HepG2 (cell line): Measurements from ENCODE around the gene CBY1. TPM values are rescaled to one million over a fixed set of nuclear protein-coding genes. Genes with fewer than 3 reads are reported as not detected.

Source experiments
- ATAC-seq: fragments of 200-7000 bp; cut with Tn5 transposase; 3 replicates; pipeline ENCODE4 v1.9.1; 2020; ENCODE audit warnings: mild to moderate bottlenecking, moderate library complexity
- BruUV-seq: library from RNA; stranded (reverse); fragments of 400-500 nt; replicated peaks from 2 replicates; lab custom pipeline; 2021; lab: Mats Ljungman, UMichigan
- CTCF ChIA-PET: fragments of 300-600 bp; formaldehyde crosslinking; extraction: SDS; loops from one replicate; lab custom pipeline; 2021; ENCODE audit warnings: low total read pairs, inconsistent platforms, low intra/inter-chr PET ratio; lab: Yijun Ruan, JAX
- POLR2A ChIA-PET: fragments of 350-600 bp; sonication (Branson Sonifier 250); formaldehyde crosslinking; loops from one replicate; lab custom pipeline; 2020; ENCODE audit warnings: antibody characterized with exemption, inconsistent platforms; lab: Yijun Ruan, JAX
- DNase-seq: peaks from one replicate; pipeline ENCODE4 v3.0.0-alpha.2; 2015; ENCODE audit warnings: low spot score
- FAIRE-seq: peaks from 3 replicates; lab custom pipeline; 2011; peaks lifted over from hg19 to GRCh38; lab: Jason Lieb, UNC
- H2AFZ ChIP-seq: one replicate; pipeline ENCODE4 v1.6.1; 2011; ENCODE audit warnings: low read length, inconsistent platforms
- H3K27ac ChIP-seq: fragments of 300-600 bp; 3 replicates; pipeline ENCODE4 v1.8.0; 2011; ENCODE audit warnings: mixed run types, mild to moderate bottlenecking, mixed read lengths, low read length, inconsistent platforms; ENCODE audit not compliant: insufficient read depth; ENCODE audit errors: extremely low read length
- H3K27me3 ChIP-seq, 2 experiments: fragments of 200-600 bp in 1 of 2; 2 replicates in 1 of 2; 3 replicates in 1 of 2; pipeline versions ENCODE4 v1.6.0 to v1.8.0; 2011; ENCODE audit warnings: low read length in 2 of 2, mild to moderate bottlenecking in 2 of 2, moderate library complexity in 2 of 2, inconsistent platforms in 1 of 2; ENCODE audit not compliant: insufficient read depth in 2 of 2, control insufficient read depth in 1 of 2
- H3K36me3 ChIP-seq, 2 experiments: fragments of 200-600 bp in 1 of 2; replicated peaks in 1 of 2; 2 replicates in 1 of 2; 3 replicates in 1 of 2; pipeline versions ENCODE4 v1.5.1 to v1.8.0; 2011; ENCODE audit warnings: low read length in 2 of 2, inconsistent platforms in 1 of 2; ENCODE audit not compliant: insufficient read depth in 2 of 2, control insufficient read depth in 1 of 2
- H3K4me1 ChIP-seq: 2 replicates; pipeline ENCODE4 v1.5.1; 2012; ENCODE audit warnings: low read length, inconsistent platforms; ENCODE audit not compliant: insufficient read depth
- H3K4me2 ChIP-seq: 2 replicates; pipeline ENCODE4 v1.6.0; 2011; ENCODE audit warnings: low read depth, low read length, inconsistent platforms
- H3K4me3 ChIP-seq, 3 experiments: fragments of 200-600 bp in 1 of 3; sonication (generic), shearing (Covaris generic) in 1 of 3; replicated peaks in 1 of 3; 2 replicates each; pipeline ENCODE4 v1.5.1; 2011 to 2016; ENCODE audit warnings: low read length in 3 of 3, inconsistent platforms in 2 of 3, low read depth in 2 of 3, mild to moderate bottlenecking in 2 of 3, control low read depth in 1 of 3, mixed read lengths in 1 of 3; ENCODE audit not compliant: insufficient read depth in 1 of 3
- H3K79me2 ChIP-seq: one replicate; pipeline ENCODE4 v1.6.1; 2011; ENCODE audit warnings: low read length, inconsistent platforms; ENCODE audit not compliant: insufficient read depth
- H3K9ac ChIP-seq: 2 replicates; pipeline ENCODE4 v1.6.0; 2011; ENCODE audit warnings: mild to moderate bottlenecking, low read depth, low read length, inconsistent platforms; ENCODE audit not compliant: insufficient read depth
- H3K9me3 ChIP-seq: 2 replicates; pipeline ENCODE4 v1.5.1; 2012; ENCODE audit warnings: mild to moderate bottlenecking, low read length
- H4K20me1 ChIP-seq: 2 replicates; pipeline ENCODE4 v1.6.0; 2011; ENCODE audit warnings: inconsistent platforms, mild to moderate bottlenecking, low read length, moderate library complexity; ENCODE audit not compliant: insufficient read depth
- CEBPZ ChIP-seq: IDR thresholded peaks from 2 replicates; pipeline ENCODE4 v1.6.1; 2012; ENCODE audit warnings: low read length, improper control_type of control experiment
- ZBTB25 ChIP-seq: IDR thresholded peaks from 2 replicates; pipeline ENCODE4 v1.6.1; 2018; ENCODE audit warnings: missing genetic modification reagents
- ZNF775 ChIP-seq: sonication (generic); formaldehyde crosslinking; IDR thresholded peaks from 2 replicates; pipeline ENCODE4 v1.4.0; 2020; ENCODE audit warnings: missing genetic modification reagents, mild to moderate bottlenecking, moderate library complexity, borderline replicate concordance
- WGBS: methylation state at CpG from one replicate; pipeline ENCODE4 v1.1.6; 2017; ENCODE audit warnings: low lambda C conversion rate; 5-methylcytosine and 5-hydroxymethylcytosine counted together
- in situ Hi-C: cut with HindIII; loops from 2 replicates; pipeline ENCODE4 v1.10.0; 2017; ENCODE audit warnings: low pct_unique_long_range_greater_than_20kb; ENCODE audit not compliant: extremely low pct_ligation_motif_present
- intact Hi-C: fragments of 100-400 bp; cut with micrococcal nuclease; formaldehyde crosslinking; loops from one replicate; pipeline ENCODE4 v1.10.0; 2022; ENCODE audit not compliant: unreplicated experiment
- polyA plus RNA-seq, 8 experiments: library from polyadenylated mRNA; depleted of rRNA in 3 of 8; stranded (reverse) in 7 of 8; unstranded in 1 of 8; fragments of >200 nt; fragmentation: Illumina TruSeq in 4 of 8; extraction: Trizol in 4 of 8; gene quantifications; 2 replicates each; pipeline versions ENCODE4 v1.2.1 to v1.2.3, GENCODE V29; 2011 to 2016; ENCODE audit warnings: low read depth in 4 of 8, missing spikeins in 1 of 8, mixed read lengths in 1 of 8; ENCODE audit not compliant: insufficient read depth in 1 of 8
- total RNA-seq, 5 experiments: library from RNA; depleted of rRNA; stranded (reverse); fragments of >200 nt; fragmentation: Illumina TruSeq; extraction: Trizol; gene quantifications; 2 replicates each; pipeline ENCODE4 v1.2.3, GENCODE V29; 2016; ENCODE audit warnings: low read depth in 1 of 5
- TF ChIP-seq, protein P1 (sequence below), 2 experiments: sonication (generic) in 1 of 2; formaldehyde crosslinking in 1 of 2; IDR thresholded peaks; 2 replicates each; pipeline versions ENCODE4 v1.4.0 to v1.6.1; 2018 to 2020; ENCODE audit warnings: missing genetic modification reagents in 2 of 2, borderline replicate concordance in 1 of 2, low read depth in 1 of 2, mild to moderate bottlenecking in 1 of 2, missing biosample characterization in 1 of 2
- TF ChIP-seq, protein P2 (sequence below): sonication (generic); formaldehyde crosslinking; IDR thresholded peaks from 2 replicates; pipeline ENCODE4 v1.4.0; 2020; ENCODE audit warnings: missing genetic modification reagents, borderline replicate concordance

Gene CBY1
- total and polyA plus RNA-seq, 2 of the 13 experiments (the other 11 are each of a cell fraction or from before 2014, with no cell fraction given), result 19.7 to 20.3 TPM

- FAIRE-seq (no peak), ATAC-seq (no peak), DNase-seq (no peak)
- Histone ChIP-seq H3K36me3 (peaks cover 6 to 16% of the 10 kb centered on the region in 2 experiments), H3K4me2 (peak overlapping the region; percentile 87), H3K27ac (peak overlapping the region; percentile 74), H3K4me3 (peak overlapping the region; percentile 82 to 87 (median 83)), H3K79me2 (peaks cover 60% of the 10 kb centered on the region), H3K9ac (peak overlapping the region; percentile 90), H2AFZ (no peak overlapping the region), H3K9me3 (no peaks in the 10 kb centered on the region), H3K4me1 (peaks cover 44% of the 10 kb centered on the region), H3K27me3 (no peaks in the 10 kb centered on the region; a peak in 1 of 5 replicates), H4K20me1 (peaks cover 39% of the 10 kb centered on the region)
- CTCF ChIA-PET, result no interaction called here
- intact Hi-C loops (no loop called here), in situ Hi-C loops (no loop called here)
- WGBS, result 5% methylated on average over 4 of the region's 4 CpGs
- POLR2A ChIA-PET, result interaction anchor here (0.9 to 5.8 kb wide), 7 partner anchors 8 to 525 kb away, joined by 3 to 51 read pairs (median 5); partner anchors contain the start of genes PLA2G6, SUN2 and TOMM22
- TF ChIP-seq ZNF775 (no peak), ZBTB25 (CRISPR knock-in tag) (0 out of 2 replicates have a peak, but pooled peaks have one; percentile 10)
- TF ChIP-seq, protein P1, sequence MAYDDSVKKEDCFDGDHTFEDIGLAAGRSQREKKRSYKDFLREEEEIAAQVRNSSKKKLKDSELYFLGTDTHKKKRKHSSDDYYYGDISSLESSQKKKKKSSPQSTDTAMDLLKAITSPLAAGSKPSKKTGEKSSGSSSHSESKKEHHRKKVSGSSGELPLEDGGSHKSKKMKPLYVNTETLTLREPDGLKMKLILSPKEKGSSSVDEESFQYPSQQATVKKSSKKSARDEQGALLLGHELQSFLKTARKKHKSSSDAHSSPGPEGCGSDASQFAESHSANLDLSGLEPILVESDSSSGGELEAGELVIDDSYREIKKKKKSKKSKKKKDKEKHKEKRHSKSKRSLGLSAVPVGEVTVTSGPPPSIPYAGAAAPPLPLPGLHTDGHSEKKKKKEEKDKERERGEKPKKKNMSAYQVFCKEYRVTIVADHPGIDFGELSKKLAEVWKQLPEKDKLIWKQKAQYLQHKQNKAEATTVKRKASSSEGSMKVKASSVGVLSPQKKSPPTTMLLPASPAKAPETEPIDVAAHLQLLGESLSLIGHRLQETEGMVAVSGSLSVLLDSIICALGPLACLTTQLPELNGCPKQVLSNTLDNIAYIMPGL (CRISPR knock-in tag; IDR thresholded peaks at IDR 0.05; ENCODE audit: borderline replicate concordance in 1 of 2, low read depth in 1 of 2), result 0 out of 4 replicates have a peak, but pooled peaks of 1 of the 2 experiments have one; percentile 8
- BruUV-seq, result no TSS peak
These were observed 50.4 kb downstream of the CBY1 start for GRCh38 chr22:38706901-38707195.

DNA sequence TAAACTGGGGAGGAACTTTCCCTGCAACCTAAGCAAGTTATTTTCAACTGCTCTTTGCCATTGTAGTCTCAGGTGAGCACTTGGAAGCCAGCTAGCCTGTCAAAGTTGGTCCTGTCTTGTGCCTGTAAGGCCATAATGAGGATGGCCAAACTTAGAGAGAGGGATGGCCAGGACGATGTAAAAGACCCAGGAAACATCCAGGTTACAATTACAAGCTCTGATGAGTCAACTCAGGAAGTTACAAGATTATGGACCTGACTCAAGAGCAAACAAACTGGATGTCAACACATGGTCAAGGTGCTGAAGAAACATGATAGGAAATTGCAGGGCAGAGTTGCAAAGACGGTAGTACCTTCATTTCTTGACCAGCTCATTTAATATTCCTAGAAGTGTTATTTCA is 50.9 kb downstream of the CBY1 start:
- CTCF ChIA-PET, result no interaction called here
- peak; percentile 80 for DNase-seq
- intact Hi-C loops, result no loop called here
- TF ChIP-seq, protein P2, sequence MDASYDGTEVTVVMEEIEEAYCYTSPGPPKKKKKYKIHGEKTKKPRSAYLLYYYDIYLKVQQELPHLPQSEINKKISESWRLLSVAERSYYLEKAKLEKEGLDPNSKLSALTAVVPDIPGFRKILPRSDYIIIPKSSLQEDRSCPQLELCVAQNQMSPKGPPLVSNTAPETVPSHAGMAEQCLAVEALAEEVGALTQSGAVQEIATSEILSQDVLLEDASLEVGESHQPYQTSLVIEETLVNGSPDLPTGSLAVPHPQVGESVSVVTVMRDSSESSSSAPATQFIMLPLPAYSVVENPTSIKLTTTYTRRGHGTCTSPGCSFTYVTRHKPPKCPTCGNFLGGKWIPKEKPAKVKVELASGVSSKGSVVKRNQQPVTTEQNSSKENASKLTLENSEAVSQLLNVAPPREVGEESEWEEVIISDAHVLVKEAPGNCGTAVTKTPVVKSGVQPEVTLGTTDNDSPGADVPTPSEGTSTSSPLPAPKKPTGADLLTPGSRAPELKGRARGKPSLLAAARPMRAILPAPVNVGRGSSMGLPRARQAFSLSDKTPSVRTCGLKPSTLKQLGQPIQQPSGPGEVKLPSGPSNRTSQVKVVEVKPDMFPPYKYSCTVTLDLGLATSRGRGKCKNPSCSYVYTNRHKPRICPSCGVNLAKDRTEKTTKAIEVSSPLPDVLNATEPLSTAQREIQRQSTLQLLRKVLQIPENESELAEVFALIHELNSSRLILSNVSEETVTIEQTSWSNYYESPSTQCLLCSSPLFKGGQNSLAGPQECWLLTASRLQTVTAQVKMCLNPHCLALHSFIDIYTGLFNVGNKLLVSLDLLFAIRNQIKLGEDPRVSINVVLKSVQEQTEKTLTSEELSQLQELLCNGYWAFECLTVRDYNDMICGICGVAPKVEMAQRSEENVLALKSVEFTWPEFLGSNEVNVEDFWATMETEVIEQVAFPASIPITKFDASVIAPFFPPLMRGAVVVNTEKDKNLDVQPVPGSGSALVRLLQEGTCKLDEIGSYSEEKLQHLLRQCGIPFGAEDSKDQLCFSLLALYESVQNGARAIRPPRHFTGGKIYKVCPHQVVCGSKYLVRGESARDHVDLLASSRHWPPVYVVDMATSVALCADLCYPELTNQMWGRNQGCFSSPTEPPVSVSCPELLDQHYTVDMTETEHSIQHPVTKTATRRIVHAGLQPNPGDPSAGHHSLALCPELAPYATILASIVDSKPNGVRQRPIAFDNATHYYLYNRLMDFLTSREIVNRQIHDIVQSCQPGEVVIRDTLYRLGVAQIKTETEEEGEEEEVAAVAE (CRISPR knock-in tag), result 0 out of 2 replicates have a peak, but pooled peaks have one; percentile 25
- no peak for TF ChIP-seq CEBPZ

More for the DNA sequence above, 50.9 kb downstream of the CBY1 start:
- FAIRE-seq (peak; percentile 96), ATAC-seq (no peak)
- Histone ChIP-seq H4K20me1 (peaks cover 44% of the 10 kb centered on the region), H3K9ac (peak overlapping the region; percentile 90), H3K9me3 (no peaks in the 10 kb centered on the region), H2AFZ (no peak overlapping the region), H3K27ac (peak overlapping the region; percentile 74), H3K36me3 (peaks cover 8 to 21% of the 10 kb centered on the region in 2 experiments), H3K79me2 (peaks cover 65% of the 10 kb centered on the region), H3K4me1 (peaks cover 41% of the 10 kb centered on the region), H3K4me2 (peak overlapping the region; percentile 87), H3K4me3 (peak overlapping the region; percentile 82 to 87 (median 83); a peak in 5 of 6 replicates), H3K27me3 (no peaks in the 10 kb centered on the region; a peak in 1 of 5 replicates)
- 4% methylated on average over 2 of the region's 2 CpGs for WGBS
- BruUV-seq, result TSS peak; percentile 64
- POLR2A ChIA-PET, result interaction anchor here (0.9 to 5.8 kb wide), 8 partner anchors 8 to 49 kb away, joined by 3 to 51 read pairs (median 5); partner anchors contain the start of genes SUN2 and TOMM22
- in situ Hi-C loops, result no loop called here
